CD8-positive, alpha-beta memory T cell (primary cell): ENCODE results near the gene DERA. TPM values are rescaled to one million over a fixed set of nuclear protein-coding genes. Genes with fewer than 3 reads are reported as not detected.
"Not testable (repeated sequence)": the region's sequence is repeated elsewhere in the genome, so short reads cannot be mapped to it uniquely, and the experiment has no call there.

ENCODE experiments used
- CTCF ChIA-PET: fragments of 350-600 bp; sonication (Branson Sonifier 250); formaldehyde crosslinking; loops from one replicate; lab custom pipeline; 2021; ENCODE audit warnings: antibody characterized with exemption; lab: Charles Lee
- POLR2A ChIA-PET: fragments of 350-600 bp; sonication (Branson Sonifier 250); formaldehyde crosslinking; loops from one replicate; lab custom pipeline; 2021; ENCODE audit warnings: antibody characterized with exemption; lab: Charles Lee
- DNase-seq, 5 donors: peaks; one replicate each; pipeline versions ENCODE4 v3.0.0 to v3.0.0-alpha.2; 2020 to 2022; ENCODE audit warnings: mixed read lengths in 1 of 5
- H3K27ac ChIP-seq: one replicate; pipeline ENCODE4 v1.7.0; 2013; ENCODE audit warnings: low read depth, mild to moderate bottlenecking, low read length, moderate library complexity
- H3K27me3 ChIP-seq: 2 replicates; pipeline ENCODE4 v1.7.0; 2013; ENCODE audit warnings: low read length, mild to moderate bottlenecking; ENCODE audit not compliant: insufficient read depth, poor library complexity, severe bottlenecking
- H3K36me3 ChIP-seq: 2 replicates; pipeline ENCODE4 v1.7.0; 2013; ENCODE audit warnings: mild to moderate bottlenecking, low read length, moderate library complexity; ENCODE audit not compliant: insufficient read depth
- H3K4me1 ChIP-seq: 2 replicates; pipeline ENCODE4 v1.7.0; 2013; ENCODE audit warnings: mild to moderate bottlenecking, low read length, moderate library complexity; ENCODE audit not compliant: insufficient read depth
- H3K4me3 ChIP-seq: 2 replicates; pipeline ENCODE4 v1.7.0; 2013; ENCODE audit warnings: mild to moderate bottlenecking, low read length
- H3K9me3 ChIP-seq: 2 replicates; pipeline ENCODE4 v1.7.0; 2013; ENCODE audit warnings: mild to moderate bottlenecking, low read length
- H3K27ac Mint-ChIP-seq, 8 donors: one replicate each; pipeline ENCODE4 v1.8.0; 2020 to 2021; ENCODE audit warnings: mixed read lengths in 8 of 8, mild to moderate bottlenecking in 6 of 8, inconsistent platforms in 3 of 8, moderate library complexity in 3 of 8
- H3K27me3 Mint-ChIP-seq, 2 donors: one replicate each; pipeline ENCODE4 v1.8.0; 2020 to 2021; ENCODE audit warnings: mixed read lengths in 2 of 2, mild to moderate bottlenecking in 1 of 2, moderate library complexity in 1 of 2
- H3K36me3 Mint-ChIP-seq, 3 donors: one replicate each; pipeline ENCODE4 v1.8.0; 2020 to 2021; ENCODE audit warnings: mixed read lengths in 3 of 3, inconsistent platforms in 1 of 3, mild to moderate bottlenecking in 1 of 3
- H3K4me1 Mint-ChIP-seq, 3 donors: one replicate each; pipeline ENCODE4 v1.8.0; 2020 to 2021; ENCODE audit warnings: mixed read lengths in 3 of 3, inconsistent platforms in 1 of 3, mild to moderate bottlenecking in 1 of 3
- H3K4me3 Mint-ChIP-seq, 7 donors: one replicate each; pipeline ENCODE4 v1.8.0; 2020 to 2021; ENCODE audit warnings: mixed read lengths in 7 of 7, mild to moderate bottlenecking in 6 of 7, moderate library complexity in 4 of 7, inconsistent platforms in 2 of 7
- H3K9me3 Mint-ChIP-seq, 5 donors: one replicate each; pipeline ENCODE4 v1.8.0; 2020 to 2022; ENCODE audit warnings: mixed read lengths in 5 of 5, mild to moderate bottlenecking in 3 of 5, moderate library complexity in 2 of 5, inconsistent platforms in 1 of 5
- polyA plus RNA-seq: library from polyadenylated mRNA; unstranded; fragments of 300-500 nt; fragmentation: Illumina TruSeq; gene quantifications from one replicate; pipeline ENCODE4 v1.2.3, GENCODE V29; 2021
- total RNA-seq, 2 experiments: library from RNA; stranded (reverse); gene quantifications; one replicate each; pipeline ENCODE4 v1.2.3, GENCODE V29; 2021

The DERA gene
- total RNA-seq = 10 to 100 TPM; 25.2 to 26.6 TPM
- 25.8 TPM for polyA plus RNA-seq

DNA sequence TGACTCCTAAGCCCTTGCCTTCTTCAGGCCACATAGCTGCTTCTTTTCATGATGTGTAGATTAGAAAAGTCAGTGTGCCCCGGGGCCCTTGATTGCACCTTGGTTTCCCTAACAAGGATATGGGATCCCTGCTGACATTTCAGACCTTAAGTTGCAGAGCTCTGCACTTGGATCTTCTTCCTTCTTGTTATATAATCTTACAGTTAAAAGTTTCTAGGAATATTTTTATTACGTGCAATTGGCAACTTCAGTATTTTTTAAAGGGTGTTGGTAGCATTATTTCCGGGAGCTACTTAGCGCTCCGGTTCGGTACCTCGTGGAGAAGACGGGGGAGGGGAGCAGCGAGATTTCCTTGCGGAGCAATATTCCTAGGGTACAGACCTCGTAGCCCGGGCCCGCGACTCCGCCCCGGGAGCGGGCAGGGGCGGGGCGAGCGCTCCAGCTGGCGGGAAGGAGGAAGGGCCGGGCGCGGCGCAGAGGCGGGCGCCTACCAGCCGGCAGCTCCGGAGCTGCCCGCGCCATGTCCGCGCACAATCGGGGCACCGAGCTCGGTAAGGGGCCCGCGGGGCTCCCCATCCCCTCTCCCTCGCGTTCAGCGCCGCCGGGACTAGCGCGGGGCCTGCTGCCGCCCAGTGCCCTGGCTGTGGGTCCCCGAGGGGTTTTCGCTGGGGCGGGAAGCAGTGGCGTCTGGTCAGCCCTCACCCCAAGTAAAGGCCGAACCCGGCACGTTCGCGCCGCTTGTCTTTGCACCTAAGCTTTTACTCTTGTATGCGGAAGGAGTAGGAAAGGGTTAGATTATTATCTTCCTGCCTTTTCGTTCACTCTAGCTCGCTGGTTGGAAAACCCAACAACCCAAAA, at the start of gene DERA:
DERA (plus strand) TSS at position 469 of the 858 bp plus-strand sequence; CDS start at position 521, 52 bp downstream.
- no peaks in the 10 kb centered on the region for H3K27me3 Mint-ChIP-seq
- no peaks in the 10 kb centered on the region for H3K27me3 ChIP-seq

DNA sequence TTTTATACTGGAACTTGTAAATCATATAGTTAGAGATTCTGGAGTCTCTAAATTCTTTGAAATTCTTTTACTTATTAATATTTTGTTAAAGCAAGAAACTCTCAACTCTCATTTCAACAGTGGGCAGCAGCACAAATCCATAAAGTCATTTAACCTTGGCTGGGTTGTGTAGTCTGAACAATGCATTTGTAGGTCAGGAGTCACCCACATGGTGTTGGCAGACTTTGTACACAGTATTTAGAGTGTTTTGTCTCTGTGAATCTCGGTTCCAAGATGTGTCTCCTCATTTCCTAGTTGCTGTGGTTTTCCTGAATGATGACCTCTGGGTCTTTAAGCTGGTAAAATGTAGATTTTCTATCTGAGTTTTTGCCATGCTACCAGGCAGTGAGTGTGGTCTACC, 49.7 kb upstream of the DERA start:
- H3K36me3 ChIP-seq = no peaks in the 10 kb centered on the region
- Mint-ChIP-seq H3K4me1 (peaks cover 3 to 6% (median 6%) of the 10 kb centered on the region in 3 donors), H3K36me3 (no peaks in the 10 kb centered on the region), H3K27ac (no peak overlapping the region), H3K27me3 (peaks cover 10 to 40% of the 10 kb centered on the region in 2 donors), H3K4me3 (no peak overlapping the region), H3K9me3 (no peaks in the 10 kb centered on the region)
- no peak overlapping the region for H3K27ac ChIP-seq
- ChIA-PET CTCF (no interaction called here), POLR2A (no interaction called here)
- H3K9me3 ChIP-seq = no peaks in the 10 kb centered on the region
- no peak overlapping the region for H3K4me3 ChIP-seq
- no peaks in the 10 kb centered on the region for H3K4me1 ChIP-seq
- DNase-seq = no peak
- H3K27me3 ChIP-seq = peaks cover 10% of the 10 kb centered on the region

More for the DNA sequence above, at the start of gene DERA:
- ChIA-PET CTCF (interaction anchor here (0.9 to 3.1 kb wide), 6 partner anchors 10 to 379 kb away, joined by 3 to 11 read pairs (median 3); partner anchors contain the start of gene STRAP), POLR2A (interaction anchor here (0.5 to 1.8 kb wide), 3 partner anchors 11 to 29 kb away, joined by 3 to 12 read pairs (median 3); partner anchors contain the start of gene STRAP)
- H3K9me3 ChIP-seq = no peaks in the 10 kb centered on the region
- peak within 1 kb of the TSS; percentile 51 for H3K4me3 ChIP-seq
- peak; percentile 40 to 68 (median 51) for DNase-seq
- Mint-ChIP-seq H3K4me1 (peaks cover 11 to 24% (median 22%) of the 10 kb centered on the region in 3 donors), H3K4me3 (peak within 1 kb of the TSS; percentile 87 to 93 (median 89)), H3K27ac (peak within 1 kb of the TSS; percentile 37 to 96 (median 84)), H3K36me3 (peaks cover 0 to 6% (median 0%) of the 10 kb centered on the region in 3 donors), H3K9me3 (no peaks in the 10 kb centered on the region)
- peaks cover 4% of the 10 kb centered on the region for H3K4me1 ChIP-seq
- no peaks in the 10 kb centered on the region for H3K36me3 ChIP-seq
- H3K27ac ChIP-seq = peak within 1 kb of the TSS; percentile 55

DNA sequence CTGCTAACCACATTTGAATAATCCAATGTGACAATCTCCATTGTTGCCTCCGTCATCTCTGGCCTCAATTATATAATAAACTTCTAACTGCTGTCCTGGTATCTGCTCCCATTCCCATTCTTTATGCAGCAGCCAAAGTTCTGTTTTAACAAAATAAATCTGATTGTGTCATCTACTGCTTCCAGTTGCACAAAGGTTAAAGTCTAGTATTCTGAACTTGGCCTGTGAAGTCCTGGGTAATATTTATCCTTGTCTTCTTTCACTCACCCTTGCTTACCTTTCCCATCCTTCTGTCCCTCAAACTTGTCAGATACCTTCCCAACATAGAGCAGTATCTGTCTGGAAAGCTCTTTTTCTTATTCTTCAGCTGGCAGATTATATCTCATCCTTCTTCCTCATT, 48.3 kb upstream of the DERA start:
- Histone ChIP-seq H3K9me3 (no peaks in the 10 kb centered on the region), H3K27ac (no peak overlapping the region), H3K4me3 (no peak overlapping the region), H3K36me3 (no peaks in the 10 kb centered on the region), H3K4me1 (no peaks in the 10 kb centered on the region), H3K27me3 (peaks cover 10% of the 10 kb centered on the region)
- peaks cover 8 to 46% of the 10 kb centered on the region in 2 donors for H3K27me3 Mint-ChIP-seq
- H3K4me1 Mint-ChIP-seq = peaks cover 3 to 6% (median 6%) of the 10 kb centered on the region in 3 donors
- H3K27ac Mint-ChIP-seq = no peak overlapping the region
- H3K9me3 Mint-ChIP-seq = no peaks in the 10 kb centered on the region
- ChIA-PET POLR2A (no interaction called here), CTCF (no interaction called here)
- H3K36me3 Mint-ChIP-seq = no peaks in the 10 kb centered on the region
- DNase-seq = no peak
- H3K4me3 Mint-ChIP-seq = no peak overlapping the region

DNA sequence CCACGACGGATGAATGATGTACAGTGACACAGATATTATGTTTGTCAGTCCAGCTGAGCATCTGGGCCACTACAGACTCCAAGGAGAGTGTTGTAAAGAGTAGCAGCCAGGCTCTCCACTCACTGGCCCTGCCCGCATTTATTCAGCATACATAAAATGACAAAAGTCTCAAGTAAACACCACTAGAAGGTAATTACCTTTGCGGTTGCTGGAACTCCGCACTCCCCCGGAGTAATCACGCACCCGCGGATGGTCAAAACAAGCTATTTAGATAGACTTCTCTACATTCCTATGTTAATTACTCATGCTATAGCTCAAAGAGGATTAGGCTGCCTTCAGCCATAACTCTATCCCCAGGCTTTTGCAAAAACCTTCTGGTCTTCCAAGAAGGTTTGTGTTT, 47.8 kb upstream of the DERA start:
- Histone ChIP-seq H3K27ac (no peak overlapping the region), H3K27me3 (peaks cover 10% of the 10 kb centered on the region), H3K36me3 (no peaks in the 10 kb centered on the region), H3K4me1 (no peaks in the 10 kb centered on the region), H3K4me3 (no peak overlapping the region), H3K9me3 (no peaks in the 10 kb centered on the region)
- Mint-ChIP-seq H3K27me3 (peaks cover 4 to 50% of the 10 kb centered on the region in 2 donors), H3K27ac (no peak overlapping the region), H3K4me1 (peaks cover 3 to 6% (median 6%) of the 10 kb centered on the region in 3 donors), H3K36me3 (no peaks in the 10 kb centered on the region), H3K9me3 (no peaks in the 10 kb centered on the region), H3K4me3 (no peak overlapping the region)
- DNase-seq = no peak
- CTCF ChIA-PET = no interaction called here
- POLR2A ChIA-PET = no interaction called here

DNA sequence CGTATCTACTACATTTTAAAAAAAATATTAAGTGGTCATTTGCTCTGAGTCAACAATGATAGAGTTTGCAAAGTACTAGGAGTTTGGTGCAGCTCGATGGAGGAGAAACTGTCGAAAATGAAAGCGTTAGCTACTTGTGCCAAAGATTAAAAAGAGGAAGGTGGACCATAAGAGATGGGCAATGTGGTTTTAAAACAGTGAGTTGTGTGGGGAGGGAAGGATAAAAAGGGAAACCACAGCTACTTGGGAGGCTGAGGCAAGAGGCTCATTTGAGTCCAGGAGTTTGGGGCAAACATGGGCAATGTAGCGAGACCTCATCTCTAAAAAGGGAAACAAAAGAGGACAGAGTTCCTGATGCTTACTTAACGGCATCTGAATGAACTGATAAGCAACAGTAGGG, 47.1 kb upstream of the DERA start:
- Histone ChIP-seq H3K4me1 (no peaks in the 10 kb centered on the region), H3K9me3 (no peaks in the 10 kb centered on the region), H3K36me3 (no peaks in the 10 kb centered on the region), H3K27ac (no peak overlapping the region), H3K4me3 (no peak overlapping the region), H3K27me3 (peaks cover 10% of the 10 kb centered on the region)
- Mint-ChIP-seq H3K27me3 (peaks cover 3 to 47% of the 10 kb centered on the region in 2 donors), H3K36me3 (no peaks in the 10 kb centered on the region), H3K4me1 (peaks cover 3 to 6% (median 6%) of the 10 kb centered on the region in 3 donors), H3K9me3 (peaks cover 0 to 1% (median 0%) of the 10 kb centered on the region in 5 donors), H3K27ac (no peak overlapping the region), H3K4me3 (peak overlapping the region in 6 of 7 donors; percentile 3 to 57 (median 10))
- DNase-seq = no peak
- POLR2A ChIA-PET = no interaction called here
- CTCF ChIA-PET = no interaction called here

DNA sequence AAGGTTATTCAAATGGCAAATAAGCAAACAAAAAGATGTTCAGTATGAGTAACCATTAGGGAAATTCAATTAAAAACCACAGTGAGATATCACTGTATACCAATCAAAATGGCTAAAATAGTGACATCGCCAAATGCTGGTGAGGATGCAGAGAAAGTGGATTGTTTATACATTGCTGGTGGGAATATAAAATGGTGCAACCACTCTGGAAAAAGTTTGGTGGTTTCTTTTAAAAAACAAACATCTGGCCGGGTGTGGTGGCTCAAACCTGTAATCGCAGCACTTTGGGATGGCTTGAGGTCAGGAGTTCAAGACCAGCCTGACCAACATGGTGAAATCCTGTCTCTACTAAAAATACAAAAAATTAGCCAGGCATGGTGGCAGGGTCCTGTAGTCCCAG, 42.9 kb upstream of the DERA start:
- H3K9me3 Mint-ChIP-seq = peaks cover 0 to 9% (median 0%) of the 10 kb centered on the region in 5 donors
- POLR2A ChIA-PET = no interaction called here
- peaks cover 0 to 6% (median 0%) of the 10 kb centered on the region in 3 donors for H3K36me3 Mint-ChIP-seq
- no peak overlapping the region for H3K4me3 ChIP-seq
- H3K27me3 ChIP-seq = no peaks in the 10 kb centered on the region
- no peaks in the 10 kb centered on the region for H3K4me1 ChIP-seq
- no peak overlapping the region for H3K27ac Mint-ChIP-seq
- peaks cover 8 to 33% of the 10 kb centered on the region in 2 donors for H3K27me3 Mint-ChIP-seq
- no peak overlapping the region for H3K27ac ChIP-seq
- no peak overlapping the region for H3K4me3 Mint-ChIP-seq
- no peaks in the 10 kb centered on the region for H3K9me3 ChIP-seq
- DNase-seq = no peak
- H3K4me1 Mint-ChIP-seq = peaks cover 3 to 6% (median 6%) of the 10 kb centered on the region in 3 donors
- H3K36me3 ChIP-seq = no peaks in the 10 kb centered on the region
- CTCF ChIA-PET = no interaction called here

DNA sequence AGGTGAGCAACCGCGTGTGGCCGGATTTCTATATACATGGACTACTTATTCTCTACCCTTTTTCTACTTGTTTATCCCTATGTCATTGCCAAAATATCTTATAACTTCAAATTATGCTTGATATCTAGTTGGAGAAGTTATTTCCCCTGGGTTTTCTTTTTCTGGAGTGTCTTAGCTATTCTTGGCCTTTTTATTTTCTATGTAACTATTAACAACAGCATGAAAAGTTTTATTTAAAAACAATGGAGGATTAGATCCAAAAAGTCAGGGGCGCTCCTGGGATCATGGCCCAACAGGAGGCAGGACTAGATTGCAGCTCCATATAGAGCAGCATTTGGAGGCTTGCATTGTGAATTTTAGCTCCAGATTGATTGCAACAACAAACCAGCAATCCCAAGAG, 37.6 kb upstream of the DERA start:
- Histone ChIP-seq H3K27me3 (no peaks in the 10 kb centered on the region), H3K4me1 (no peaks in the 10 kb centered on the region), H3K36me3 (no peaks in the 10 kb centered on the region), H3K9me3 (no peaks in the 10 kb centered on the region), H3K27ac (no peak overlapping the region), H3K4me3 (no peak overlapping the region)
- peaks cover 0 to 9% (median 0%) of the 10 kb centered on the region in 5 donors for H3K9me3 Mint-ChIP-seq
- H3K27me3 Mint-ChIP-seq = peaks cover 22 to 30% of the 10 kb centered on the region in 2 donors
- H3K27ac Mint-ChIP-seq = no peak overlapping the region
- H3K4me1 Mint-ChIP-seq = peaks cover 2 to 4% (median 3%) of the 10 kb centered on the region in 3 donors
- ChIA-PET POLR2A (no interaction called here), CTCF (no interaction called here)
- H3K36me3 Mint-ChIP-seq = peaks cover 0 to 6% (median 0%) of the 10 kb centered on the region in 3 donors
- no peak overlapping the region for H3K4me3 Mint-ChIP-seq
- DNase-seq = no peak

DNA sequence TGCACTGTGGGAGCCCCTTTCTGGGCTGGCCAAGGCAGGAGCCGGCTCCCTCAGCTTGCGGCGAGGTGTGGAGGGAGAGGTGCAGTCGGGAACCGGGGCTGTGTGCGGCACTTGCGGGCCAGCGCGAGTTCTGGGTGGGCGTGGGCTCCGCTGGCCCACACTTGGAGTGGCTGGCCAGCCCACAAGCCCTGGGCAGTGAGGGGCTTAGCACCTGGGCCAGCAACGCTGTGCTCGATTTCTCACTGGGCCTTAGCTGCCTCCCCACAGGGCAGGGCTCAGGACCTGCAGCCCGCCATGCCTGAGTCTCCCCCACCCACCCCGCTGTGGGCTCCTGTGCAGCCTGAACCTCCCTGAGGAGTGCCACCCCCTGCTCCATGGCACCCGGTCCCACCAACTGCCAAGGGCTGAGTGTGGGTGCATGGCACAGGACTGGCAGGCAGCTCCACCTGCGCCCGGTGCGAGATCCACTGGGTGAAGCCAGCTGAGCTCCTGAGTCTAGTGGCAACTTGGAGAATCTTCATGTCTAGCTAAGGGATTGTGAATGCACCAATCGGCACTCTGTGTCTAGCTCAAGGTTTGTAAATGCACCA, 36.5 kb upstream of the DERA start:
- CTCF ChIA-PET = interaction anchor here (0.8 to 1.1 kb wide), 2 partner anchors 18 to 290 kb away, joined by 3 read pairs; no protein-coding TSS in a partner anchor
- H3K9me3 Mint-ChIP-seq = not testable (repeated sequence)

More for the DNA sequence above, 36.5 kb upstream of the DERA start:
- H3K4me1 Mint-ChIP-seq, H3K4me1 ChIP-seq, H3K9me3 ChIP-seq, POLR2A ChIA-PET, H3K36me3 Mint-ChIP-seq, H3K27ac Mint-ChIP-seq, H3K4me3 ChIP-seq, H3K27me3 ChIP-seq, H3K27ac ChIP-seq, H3K4me3 Mint-ChIP-seq, H3K36me3 ChIP-seq, DNase-seq: not testable (repeated sequence)
- peaks cover 15 to 24% of the 10 kb centered on the region in 2 donors for H3K27me3 Mint-ChIP-seq
